GM18873 (cell line): ENCODE results near the gene FUT2.
"Not testable (repeated sequence)": the region's sequence is repeated elsewhere in the genome, so short reads cannot be mapped to it uniquely, and the experiment has no call there.

ENCODE experiments used
- ATAC-seq: cut with Tn5 transposase; IDR thresholded peaks from one replicate; pipeline ENCODE4 v1.9.1; 2021; ENCODE audit warnings: mild to moderate bottlenecking, moderate library complexity, moderate number of reproducible peaks; ENCODE audit not compliant: unreplicated experiment, low FRiP score

The FUT2 gene

GRCh38 chr19:48696353-48697010 is 711 bp downstream of the FUT2 start:
- no peak for ATAC-seq

- no peak for ATAC-seq
Measured at GRCh38 chr19:48698046-48698445, 2.3 kb downstream of the FUT2 start.

DNA sequence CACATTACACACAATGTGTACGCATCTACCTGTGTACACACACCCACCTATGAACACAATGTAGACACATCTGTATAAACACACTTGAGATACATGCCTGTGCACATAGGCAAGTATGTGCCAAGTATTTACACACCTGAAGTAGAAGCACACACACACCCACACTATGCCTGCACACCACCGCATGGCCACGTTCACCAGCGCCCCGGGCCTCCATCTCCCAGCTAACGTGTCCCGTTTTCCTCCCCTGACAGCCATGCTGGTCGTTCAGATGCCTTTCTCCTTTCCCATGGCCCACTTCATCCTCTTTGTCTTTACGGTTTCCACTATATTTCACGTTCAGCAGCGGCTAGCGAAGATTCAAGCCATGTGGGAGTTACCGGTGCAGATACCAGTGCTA is 6.9 kb downstream of the FUT2 start:
- no peak for ATAC-seq

- ATAC-seq = no peak
Measured at GRCh38 chr19:48703316-48703715, 7.5 kb downstream of the FUT2 start.

GRCh38 chr19:48705431-48705830 is 9.7 kb downstream of the FUT2 start:
- no peak for ATAC-seq

DNA sequence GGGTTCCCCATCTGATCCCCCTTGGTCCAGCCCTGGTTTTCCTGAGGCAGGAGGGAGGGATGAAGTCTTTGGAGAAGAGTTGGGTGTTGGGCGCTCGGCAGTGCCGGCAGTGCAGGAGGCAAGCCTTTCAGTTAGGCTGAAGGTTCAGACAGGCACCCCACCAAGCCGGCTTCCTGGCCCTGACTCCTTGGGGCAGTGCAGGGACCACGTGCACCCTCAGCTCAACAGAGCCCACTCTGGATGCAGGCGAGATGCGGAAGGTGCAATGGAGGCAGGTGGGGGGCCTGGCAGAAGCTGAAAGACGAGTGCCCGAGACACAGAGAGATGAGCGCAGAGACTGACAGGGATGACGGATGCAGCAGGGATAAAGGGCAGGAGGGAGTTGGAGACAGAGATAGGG is 12.7 kb downstream of the FUT2 start:
- ATAC-seq = no peak

- no peak for ATAC-seq
Measured at GRCh38 chr19:48711106-48711662, 15.4 kb downstream of the FUT2 start.

- no peak for ATAC-seq
Measured at GRCh38 chr19:48713041-48713863, 17.5 kb downstream of the FUT2 start.

GRCh38 chr19:48713864-48714755 is 18.3 kb downstream of the FUT2 start:
- peak; percentile 81 for ATAC-seq

DNA sequence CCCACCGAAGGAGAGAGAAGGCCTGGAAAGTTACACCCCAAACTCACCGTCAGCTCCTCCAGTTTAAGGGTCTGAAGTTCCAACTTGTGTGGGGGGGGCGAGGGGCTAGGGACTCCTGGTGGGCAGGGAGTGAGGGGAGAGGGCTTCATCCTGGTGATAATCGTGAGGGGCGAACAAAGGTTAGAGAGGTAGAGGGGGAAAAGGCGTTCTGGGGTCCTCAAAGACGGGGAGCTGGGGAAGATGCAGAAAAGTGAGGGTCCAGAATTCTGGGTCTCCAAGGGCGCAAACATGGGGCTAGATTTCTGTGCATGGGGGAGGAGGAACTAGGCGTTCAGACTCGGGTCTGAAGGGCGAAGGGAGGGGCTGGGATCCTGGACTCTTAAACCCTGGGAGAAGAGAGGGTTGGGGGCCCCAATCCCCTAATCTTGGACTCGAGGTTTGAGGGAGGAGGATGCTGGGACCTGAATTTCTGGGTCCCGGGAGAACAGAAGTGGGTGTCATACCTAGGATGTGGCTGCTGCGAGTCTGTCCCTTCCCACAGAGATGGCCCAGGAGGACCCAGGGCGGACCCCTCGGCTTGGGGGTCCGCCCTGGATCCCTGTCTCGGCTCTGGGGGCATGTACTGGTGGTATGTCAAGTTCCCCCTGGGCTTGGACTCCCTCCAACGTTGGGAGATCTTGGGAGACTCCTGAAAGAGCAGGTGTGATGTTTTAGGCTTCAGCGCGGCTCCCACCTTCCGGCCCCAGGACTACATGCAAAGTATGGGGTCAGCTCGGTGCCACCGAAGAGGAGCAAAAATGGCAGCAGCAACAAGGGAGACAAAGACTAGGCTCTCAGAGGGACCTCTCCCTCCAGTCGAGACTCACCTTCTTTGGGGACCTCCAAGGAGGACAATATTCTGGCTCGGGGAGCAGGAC is 19.2 kb downstream of the FUT2 start:
- no peak for ATAC-seq

- ATAC-seq = no peak
Measured at GRCh38 chr19:48715681-48716171, 20.0 kb downstream of the FUT2 start.

- ATAC-seq = no peak
Measured at GRCh38 chr19:48716562-48717291, 21.0 kb downstream of the FUT2 start.

GRCh38 chr19:48718106-48718505 is 22.3 kb downstream of the FUT2 start:
- ATAC-seq = not testable (repeated sequence)

DNA sequence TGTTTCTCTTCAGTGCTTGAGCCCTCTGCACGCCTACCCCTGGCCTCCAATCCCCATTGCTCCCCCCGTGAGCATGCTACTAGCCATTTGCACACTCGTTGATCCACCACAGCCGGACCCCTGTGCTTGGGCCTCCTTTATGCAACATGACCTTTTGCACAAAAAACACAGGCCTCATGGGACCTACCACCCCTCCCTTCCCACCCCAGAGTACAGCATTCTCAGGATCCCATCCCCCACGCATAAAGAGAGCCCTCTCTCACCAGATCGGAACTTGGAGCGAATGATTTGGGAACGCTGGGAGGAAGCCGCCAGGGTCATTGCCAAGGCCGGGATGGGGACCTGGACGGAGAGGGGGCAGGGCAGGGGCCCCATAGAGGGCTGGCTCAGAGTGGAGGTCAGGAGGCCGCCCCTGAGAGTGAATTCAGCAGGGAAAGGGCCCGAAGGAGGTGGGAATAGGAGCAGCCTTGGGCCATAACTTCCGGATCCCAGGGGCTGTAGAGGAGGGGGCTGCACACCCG is 23.0 kb downstream of the FUT2 start:
- no peak for ATAC-seq

DNA sequence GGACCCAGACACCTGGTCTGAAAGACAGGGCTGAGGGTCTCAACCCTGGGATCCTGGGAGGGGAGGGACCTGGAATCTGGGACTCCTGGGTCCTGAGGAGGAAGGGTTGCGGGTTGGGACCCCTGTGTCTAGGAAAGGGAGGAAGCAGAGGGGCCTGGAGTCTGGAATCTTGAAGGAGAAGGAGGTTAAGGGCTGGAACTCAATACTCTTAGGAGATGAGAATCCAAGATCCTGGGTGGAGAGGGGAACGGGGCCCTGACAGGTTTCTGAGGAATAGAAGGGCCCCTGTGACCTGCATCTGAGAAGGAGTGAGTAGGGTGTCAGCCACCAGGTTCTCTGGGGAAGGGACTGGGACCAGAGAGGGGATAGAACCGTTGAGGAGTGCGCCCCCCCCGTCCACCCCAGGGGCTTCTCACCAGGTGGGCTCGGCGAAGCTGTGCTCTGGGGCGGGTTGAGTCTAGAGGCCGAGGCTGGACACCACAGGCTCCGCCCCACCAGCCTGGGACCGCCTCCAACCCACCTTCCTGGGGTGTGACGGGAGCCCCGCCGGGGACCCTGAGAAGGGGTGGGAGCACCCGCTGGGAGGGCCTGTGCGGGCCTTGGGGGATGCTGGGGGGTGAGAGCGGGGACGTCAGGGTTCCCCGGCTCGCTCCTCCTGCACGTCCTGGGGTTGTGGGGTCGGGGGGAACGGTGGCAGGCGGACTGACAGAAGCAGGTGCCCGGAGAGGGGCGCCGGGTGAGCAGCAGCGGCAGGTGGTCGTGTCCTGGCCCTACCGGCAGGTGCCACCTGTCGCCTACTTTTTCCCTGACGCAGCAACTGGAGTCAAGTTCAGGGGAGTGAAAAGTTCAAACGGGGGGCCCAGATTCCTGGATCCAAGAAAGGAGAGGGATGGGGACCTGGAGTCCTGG is 23.7 kb downstream of the FUT2 start, which contains the start of gene MAMSTR:
TSS of gene MAMSTR (minus strand) at position 463 of the 909 bp plus-strand sequence. CDS start 694 bp downstream, outside the sequence.
- no peak for ATAC-seq

- ATAC-seq = no peak
Measured at GRCh38 chr19:48720251-48720612, 24.5 kb downstream of the FUT2 start.

DNA sequence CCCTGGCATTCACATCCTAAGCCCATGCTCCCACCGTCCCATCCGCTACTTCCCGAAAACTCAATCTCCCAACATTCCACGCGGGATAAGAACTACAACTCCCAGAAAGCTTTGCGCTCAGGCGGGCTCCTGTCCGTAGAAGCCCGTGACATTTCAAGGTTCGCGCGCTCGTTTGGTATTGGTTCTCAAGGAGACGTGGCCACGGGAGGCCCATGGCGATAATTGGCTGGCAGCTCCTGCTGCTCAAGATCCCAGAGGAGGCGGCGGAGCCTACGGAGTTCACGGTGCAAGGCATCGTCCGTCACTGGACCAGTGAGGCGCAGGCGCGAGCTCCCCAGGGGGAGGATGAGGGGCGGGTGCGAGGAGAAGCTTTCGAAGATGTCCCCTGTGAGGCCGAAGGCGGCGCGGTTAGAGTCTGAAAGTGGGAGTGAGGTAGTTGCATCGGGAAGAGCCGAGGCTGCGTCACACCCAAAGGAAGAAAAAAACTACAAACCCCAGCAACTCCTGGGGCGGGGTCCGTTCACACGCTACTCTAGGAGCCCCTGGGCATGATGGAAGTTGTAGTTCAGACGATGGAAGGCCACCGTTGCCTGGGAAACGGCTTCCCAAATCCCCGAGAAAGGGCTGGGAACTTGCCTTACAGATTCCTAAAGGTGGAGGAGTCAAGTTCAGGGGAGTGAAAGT is 25.0 kb downstream of the FUT2 start:
- ATAC-seq = peak; percentile 70
